H9 (cell line): Measurements from ENCODE around the gene ZFR2. TPM values are rescaled to one million over a fixed set of nuclear protein-coding genes. Genes with fewer than 3 reads are reported as not detected.

Experiments
- DNase-seq: peaks from one replicate; pipeline ENCODE4 v3.0.0-alpha.2; 2017
- H2AFZ ChIP-seq: one replicate; pipeline ENCODE4 v1.6.1; 2013; ENCODE audit warnings: mild to moderate bottlenecking, low read length, control low read depth, moderate library complexity
- H2AK5ac ChIP-seq: 2 replicates; pipeline ENCODE4 v1.6.1; 2013; ENCODE audit warnings: low read length, control low read depth, mixed read lengths; ENCODE audit not compliant: insufficient read length
- H2BK120ac ChIP-seq: one replicate; pipeline ENCODE4 v1.6.1; 2013; ENCODE audit warnings: low read depth, mild to moderate bottlenecking, low read length, control low read depth, inconsistent platforms; ENCODE audit not compliant: poor library complexity, severe bottlenecking
- H2BK12ac ChIP-seq: 2 replicates; pipeline ENCODE4 v1.6.1; 2013; ENCODE audit warnings: low read length, control low read depth, mixed read lengths, low read depth; ENCODE audit not compliant: insufficient read length
- H2BK15ac ChIP-seq: 2 replicates; pipeline ENCODE4 v1.6.1; 2013; ENCODE audit warnings: low read depth, low read length, control low read depth
- H2BK20ac ChIP-seq: one replicate; pipeline ENCODE4 v1.6.1; 2013; ENCODE audit warnings: low read depth, mild to moderate bottlenecking, low read length, control low read depth, inconsistent platforms; ENCODE audit not compliant: poor library complexity, severe bottlenecking
- H2BK5ac ChIP-seq: 2 replicates; pipeline ENCODE4 v1.6.1; 2013; ENCODE audit warnings: low read length, control low read depth, mixed read lengths; ENCODE audit not compliant: insufficient read length
- H3K14ac ChIP-seq: 2 replicates; pipeline ENCODE4 v1.6.1; 2013; ENCODE audit warnings: low read length, control low read depth; ENCODE audit not compliant: insufficient read depth
- H3K18ac ChIP-seq: 2 replicates; pipeline ENCODE4 v1.6.1; 2013; ENCODE audit warnings: low read depth, mild to moderate bottlenecking, mixed read lengths, low read length, control low read depth; ENCODE audit not compliant: insufficient read length
- H3K23ac ChIP-seq: 2 replicates; pipeline ENCODE4 v1.6.1; 2013; ENCODE audit warnings: low read length, control low read depth, mixed read lengths, low read depth; ENCODE audit not compliant: insufficient read length
- H3K23me2 ChIP-seq: 2 replicates; pipeline ENCODE4 v1.6.1; 2013; ENCODE audit warnings: low read depth, mild to moderate bottlenecking, mixed read lengths, low read length, control low read depth; ENCODE audit not compliant: insufficient read length, poor library complexity, severe bottlenecking
- H3K27ac ChIP-seq: 2 replicates; pipeline ENCODE4 v1.5.1; 2013; ENCODE audit warnings: low read length, control low read depth, mixed read lengths, low read depth; ENCODE audit not compliant: insufficient read length
- H3K27me3 ChIP-seq: 2 replicates; pipeline ENCODE4 v1.6.1; 2013; ENCODE audit warnings: low read length, control low read depth, inconsistent platforms; ENCODE audit not compliant: insufficient read depth
- H3K4ac ChIP-seq: 2 replicates; pipeline ENCODE4 v1.6.1; 2013; ENCODE audit warnings: low read depth, mild to moderate bottlenecking, control low read depth, inconsistent platforms, low read length, moderate library complexity
- H3K4me1 ChIP-seq: 2 replicates; pipeline ENCODE4 v1.6.1; 2013; ENCODE audit warnings: low read length, control low read depth, inconsistent platforms; ENCODE audit not compliant: insufficient read depth
- H3K4me2 ChIP-seq: 2 replicates; pipeline ENCODE4 v1.6.1; 2013; ENCODE audit warnings: low read length, control low read depth, mixed read lengths; ENCODE audit not compliant: insufficient read length, insufficient read depth
- H3K56ac ChIP-seq: 2 replicates; pipeline ENCODE4 v1.6.1; 2013; ENCODE audit warnings: low read depth, mild to moderate bottlenecking, mixed read lengths, low read length, control low read depth; ENCODE audit not compliant: insufficient read length
- H3K79me1 ChIP-seq: 2 replicates; pipeline ENCODE4 v1.6.1; 2013; ENCODE audit warnings: low read depth, mild to moderate bottlenecking, moderate library complexity, low read length, control low read depth, inconsistent platforms; ENCODE audit not compliant: insufficient read depth, poor library complexity, severe bottlenecking
- H3K79me2 ChIP-seq: 2 replicates; pipeline ENCODE4 v1.6.1; 2013; ENCODE audit warnings: low read length, control low read depth, inconsistent platforms; ENCODE audit not compliant: insufficient read depth
- H3K9ac ChIP-seq: 2 replicates; pipeline ENCODE4 v1.6.1; 2013; ENCODE audit warnings: low read length, control low read depth, mixed read lengths; ENCODE audit not compliant: insufficient read length; ENCODE audit errors: extremely low read depth
- H3K9me3 ChIP-seq: one replicate; pipeline ENCODE4 v1.6.1; 2013; ENCODE audit warnings: low read depth, low read length, inconsistent platforms; ENCODE audit not compliant: control insufficient read depth
- H3T11ph ChIP-seq: one replicate; pipeline ENCODE4 v1.6.1; 2013; ENCODE audit warnings: mild to moderate bottlenecking, low read length, control low read depth, inconsistent platforms
- H4K20me1 ChIP-seq: one replicate; pipeline ENCODE4 v1.6.1; 2013; ENCODE audit not compliant: control insufficient read depth, insufficient read length, insufficient read depth
- H4K5ac ChIP-seq: 2 replicates; pipeline ENCODE4 v1.6.1; 2013; ENCODE audit warnings: low read depth, mild to moderate bottlenecking, mixed read lengths, low read length, control low read depth; ENCODE audit not compliant: insufficient read length
- H4K8ac ChIP-seq: replicated peaks from 2 replicates; pipeline ENCODE4 v1.6.1; 2013; ENCODE audit warnings: low read length, control low read depth, mixed read lengths, low read depth; ENCODE audit not compliant: insufficient read length
- H4K91ac ChIP-seq: 2 replicates; pipeline ENCODE4 v1.6.1; 2013; ENCODE audit warnings: low read depth, mild to moderate bottlenecking, moderate library complexity, mixed read lengths, low read length, control low read depth; ENCODE audit not compliant: insufficient read length
- H3K27ac Mint-ChIP-seq, 3 experiments: 2 replicates in 2 of 3; 3 replicates in 1 of 3; pipeline ENCODE4 v1.8.0; 2020 to 2021; ENCODE audit warnings: mixed read lengths in 3 of 3, mild to moderate bottlenecking in 1 of 3, moderate library complexity in 1 of 3
- H3K27me3 Mint-ChIP-seq: 2 replicates; pipeline ENCODE4 v1.8.0; 2021; ENCODE audit warnings: low read depth, mild to moderate bottlenecking, moderate library complexity, mixed read lengths
- H3K36me3 Mint-ChIP-seq, 3 experiments: 2 replicates in 2 of 3; 3 replicates in 1 of 3; pipeline ENCODE4 v1.8.0; 2020 to 2021; ENCODE audit warnings: low read depth in 3 of 3, mixed read lengths in 3 of 3; ENCODE audit not compliant: insufficient read depth in 1 of 3
- H3K4me1 Mint-ChIP-seq, 2 experiments: 2 replicates each; pipeline ENCODE4 v1.8.0; 2020; ENCODE audit warnings: mixed read lengths in 2 of 2
- H3K4me3 Mint-ChIP-seq, 2 experiments: 2 replicates in 1 of 2; 3 replicates in 1 of 2; pipeline ENCODE4 v1.8.0; 2020 to 2021; ENCODE audit warnings: mild to moderate bottlenecking in 2 of 2, mixed read lengths in 2 of 2, moderate library complexity in 1 of 2
- H3K9me3 Mint-ChIP-seq, 2 experiments: 2 replicates in 1 of 2; 3 replicates in 1 of 2; pipeline ENCODE4 v1.8.0; 2020; ENCODE audit warnings: mild to moderate bottlenecking in 2 of 2, mixed read lengths in 2 of 2, moderate library complexity in 1 of 2
- WGBS: extraction: QIAGEN DNeasy Blood & Tissue Kit; methylation state at CpG from one replicate; pipeline ENCODE4 v1.1.7; 2013; ENCODE audit warnings: missing lambda C conversion rate, low lambda C conversion rate, mixed read lengths; ENCODE audit not compliant: insufficient read length; ENCODE audit errors: extremely low coverage; 5-methylcytosine and 5-hydroxymethylcytosine counted together
- total RNA-seq: library from RNA; stranded (reverse); gene quantifications from 2 replicates; pipeline ENCODE4 v1.2.1, GENCODE V29; 2021
- TF ChIP-seq, protein P1 (sequence below): fragments of 200-600 bp; sonication (generic); conservative IDR thresholded peaks from 3 replicates; pipeline ENCODE4 v1.8.0; 2021; ENCODE audit warnings: antibody characterized with exemption, mild to moderate bottlenecking

Gene ZFR2
- total RNA-seq, 1 experiment from 2014 or later, result 18.3 TPM

GRCh38 chr19:3825286-3825956, 43.4 kb downstream of the ZFR2 start:
- TF ChIP-seq, protein P1, sequence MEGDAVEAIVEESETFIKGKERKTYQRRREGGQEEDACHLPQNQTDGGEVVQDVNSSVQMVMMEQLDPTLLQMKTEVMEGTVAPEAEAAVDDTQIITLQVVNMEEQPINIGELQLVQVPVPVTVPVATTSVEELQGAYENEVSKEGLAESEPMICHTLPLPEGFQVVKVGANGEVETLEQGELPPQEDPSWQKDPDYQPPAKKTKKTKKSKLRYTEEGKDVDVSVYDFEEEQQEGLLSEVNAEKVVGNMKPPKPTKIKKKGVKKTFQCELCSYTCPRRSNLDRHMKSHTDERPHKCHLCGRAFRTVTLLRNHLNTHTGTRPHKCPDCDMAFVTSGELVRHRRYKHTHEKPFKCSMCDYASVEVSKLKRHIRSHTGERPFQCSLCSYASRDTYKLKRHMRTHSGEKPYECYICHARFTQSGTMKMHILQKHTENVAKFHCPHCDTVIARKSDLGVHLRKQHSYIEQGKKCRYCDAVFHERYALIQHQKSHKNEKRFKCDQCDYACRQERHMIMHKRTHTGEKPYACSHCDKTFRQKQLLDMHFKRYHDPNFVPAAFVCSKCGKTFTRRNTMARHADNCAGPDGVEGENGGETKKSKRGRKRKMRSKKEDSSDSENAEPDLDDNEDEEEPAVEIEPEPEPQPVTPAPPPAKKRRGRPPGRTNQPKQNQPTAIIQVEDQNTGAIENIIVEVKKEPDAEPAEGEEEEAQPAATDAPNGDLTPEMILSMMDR, result no peak
- DNase-seq, result no peak
- H3K14ac ChIP-seq, result no peak overlapping the region; the same call in 1 of the 2 replicates
- no peak overlapping the region for H2BK120ac ChIP-seq
- H3K36me3 Mint-ChIP-seq, result no peaks in the 10 kb centered on the region
- H3K27ac ChIP-seq, result no peak overlapping the region
- H2AK5ac ChIP-seq, result no peak overlapping the region
- no peak overlapping the region for H3K18ac ChIP-seq
- H2BK15ac ChIP-seq, result no peak overlapping the region
- H3K27me3 ChIP-seq, result no peaks in the 10 kb centered on the region
- H2BK20ac ChIP-seq, result no peak overlapping the region
- H3K79me1 ChIP-seq, result no peaks in the 10 kb centered on the region
- no peak overlapping the region for H3K56ac ChIP-seq
- no peak overlapping the region for H3K23ac ChIP-seq
- H3K4me2 ChIP-seq, result no peak overlapping the region
- H3K4ac ChIP-seq, result no peak overlapping the region
- H3K23me2 ChIP-seq, result no peaks in the 10 kb centered on the region
- H4K20me1 ChIP-seq, result no peaks in the 10 kb centered on the region
- no peaks in the 10 kb centered on the region; a peak in 1 of 4 replicates for H3K4me1 Mint-ChIP-seq
- no peaks in the 10 kb centered on the region for H3K4me1 ChIP-seq
- H2BK12ac ChIP-seq, result no peak overlapping the region
- no peaks in the 10 kb centered on the region for H3K9me3 ChIP-seq
- H3K79me2 ChIP-seq, result no peaks in the 10 kb centered on the region
- no peak overlapping the region for H3T11ph ChIP-seq
- H3K9me3 Mint-ChIP-seq, result no peaks in the 10 kb centered on the region
- no CpG with 5 or more reads among the region's 32 CpGs for WGBS
- H4K8ac ChIP-seq, result no peak overlapping the region
- no peak overlapping the region for H3K4me3 Mint-ChIP-seq
- no peak overlapping the region for H3K9ac ChIP-seq
- H3K27me3 Mint-ChIP-seq, result peaks cover 23% of the 10 kb centered on the region
- no peak overlapping the region for H2BK5ac ChIP-seq
- H4K91ac ChIP-seq, result no peak overlapping the region
- no peak overlapping the region for H3K27ac Mint-ChIP-seq
- H2AFZ ChIP-seq, result no peak overlapping the region
- H4K5ac ChIP-seq, result no peak overlapping the region
